SU-DHL-6 (cell line): ENCODE results near the gene CCL7.

ENCODE experiments used
- EZH2phosphoT487 ChIP-seq: fragments of 200-600 bp; sonication (generic), shearing (Covaris generic); conservative IDR thresholded peaks from 2 replicates; pipeline ENCODE4 v1.6.1; 2018; ENCODE audit warnings: mild to moderate bottlenecking, antibody characterized with exemption, low read length, moderate library complexity, mixed read lengths
- TF ChIP-seq, protein P1 (sequence below): fragments of 200-600 bp; sonication (generic); IDR thresholded peaks from one replicate; pipeline ENCODE4 v1.5.1; 2017; ENCODE audit warnings: antibody characterized with exemption, mild to moderate bottlenecking, low read length, moderate library complexity; ENCODE audit not compliant: insufficient read depth, poor library complexity, severe bottlenecking

DNA sequence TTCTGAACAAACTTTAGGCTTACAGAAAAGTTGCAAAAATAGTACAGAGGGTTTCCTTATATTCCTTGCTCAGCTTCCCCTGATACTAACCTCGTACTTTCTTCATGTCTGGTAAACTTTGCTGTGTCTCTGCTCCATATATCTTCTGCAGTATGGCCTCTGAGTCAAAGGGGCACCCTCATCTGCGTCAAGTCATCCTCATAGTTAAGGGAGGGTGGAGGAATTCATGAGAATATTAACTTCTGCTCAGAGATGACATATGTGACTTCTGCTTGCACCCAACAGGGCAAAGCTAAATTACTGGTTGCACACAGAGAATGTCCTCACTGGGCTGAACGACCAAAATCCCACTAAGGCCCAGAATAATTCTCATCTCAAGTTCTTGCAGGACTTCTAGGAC lies 4.3 kb upstream of the CCL7 start:
- no peak for TF ChIP-seq EZH2phosphoT487
- TF ChIP-seq, protein P1, sequence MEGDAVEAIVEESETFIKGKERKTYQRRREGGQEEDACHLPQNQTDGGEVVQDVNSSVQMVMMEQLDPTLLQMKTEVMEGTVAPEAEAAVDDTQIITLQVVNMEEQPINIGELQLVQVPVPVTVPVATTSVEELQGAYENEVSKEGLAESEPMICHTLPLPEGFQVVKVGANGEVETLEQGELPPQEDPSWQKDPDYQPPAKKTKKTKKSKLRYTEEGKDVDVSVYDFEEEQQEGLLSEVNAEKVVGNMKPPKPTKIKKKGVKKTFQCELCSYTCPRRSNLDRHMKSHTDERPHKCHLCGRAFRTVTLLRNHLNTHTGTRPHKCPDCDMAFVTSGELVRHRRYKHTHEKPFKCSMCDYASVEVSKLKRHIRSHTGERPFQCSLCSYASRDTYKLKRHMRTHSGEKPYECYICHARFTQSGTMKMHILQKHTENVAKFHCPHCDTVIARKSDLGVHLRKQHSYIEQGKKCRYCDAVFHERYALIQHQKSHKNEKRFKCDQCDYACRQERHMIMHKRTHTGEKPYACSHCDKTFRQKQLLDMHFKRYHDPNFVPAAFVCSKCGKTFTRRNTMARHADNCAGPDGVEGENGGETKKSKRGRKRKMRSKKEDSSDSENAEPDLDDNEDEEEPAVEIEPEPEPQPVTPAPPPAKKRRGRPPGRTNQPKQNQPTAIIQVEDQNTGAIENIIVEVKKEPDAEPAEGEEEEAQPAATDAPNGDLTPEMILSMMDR = no peak
